HepG2 (cell line): ENCODE results near the gene CBFA2T2. TPM values are rescaled to one million over a fixed set of nuclear protein-coding genes. Genes with fewer than 3 reads are reported as not detected.

ENCODE experiments used
- ATAC-seq: fragments of 200-7000 bp; cut with Tn5 transposase; 3 replicates; pipeline ENCODE4 v1.9.1; 2020; ENCODE audit warnings: mild to moderate bottlenecking, moderate library complexity
- BruUV-seq: library from RNA; stranded (reverse); fragments of 400-500 nt; replicated peaks from 2 replicates; lab custom pipeline; 2021; lab: Mats Ljungman, UMichigan
- CTCF ChIA-PET: fragments of 300-600 bp; formaldehyde crosslinking; extraction: SDS; loops from one replicate; lab custom pipeline; 2021; ENCODE audit warnings: low total read pairs, inconsistent platforms, low intra/inter-chr PET ratio; lab: Yijun Ruan, JAX
- POLR2A ChIA-PET: fragments of 350-600 bp; sonication (Branson Sonifier 250); formaldehyde crosslinking; loops from one replicate; lab custom pipeline; 2020; ENCODE audit warnings: antibody characterized with exemption, inconsistent platforms; lab: Yijun Ruan, JAX
- DNase-seq: peaks from one replicate; pipeline ENCODE4 v3.0.0-alpha.2; 2015; ENCODE audit warnings: low spot score
- FAIRE-seq: peaks from 3 replicates; lab custom pipeline; 2011; peaks lifted over from hg19 to GRCh38; lab: Jason Lieb, UNC
- H2AFZ ChIP-seq: one replicate; pipeline ENCODE4 v1.6.1; 2011; ENCODE audit warnings: low read length, inconsistent platforms
- H3K27ac ChIP-seq: fragments of 300-600 bp; 3 replicates; pipeline ENCODE4 v1.8.0; 2011; ENCODE audit warnings: mixed run types, mild to moderate bottlenecking, mixed read lengths, low read length, inconsistent platforms; ENCODE audit not compliant: insufficient read depth; ENCODE audit errors: extremely low read length
- H3K27me3 ChIP-seq, 2 experiments: fragments of 200-600 bp in 1 of 2; 2 replicates in 1 of 2; 3 replicates in 1 of 2; pipeline versions ENCODE4 v1.6.0 to v1.8.0; 2011; ENCODE audit warnings: low read length in 2 of 2, mild to moderate bottlenecking in 2 of 2, moderate library complexity in 2 of 2, inconsistent platforms in 1 of 2; ENCODE audit not compliant: insufficient read depth in 2 of 2, control insufficient read depth in 1 of 2
- H3K36me3 ChIP-seq, 2 experiments: fragments of 200-600 bp in 1 of 2; replicated peaks in 1 of 2; 2 replicates in 1 of 2; 3 replicates in 1 of 2; pipeline versions ENCODE4 v1.5.1 to v1.8.0; 2011; ENCODE audit warnings: low read length in 2 of 2, inconsistent platforms in 1 of 2; ENCODE audit not compliant: insufficient read depth in 2 of 2, control insufficient read depth in 1 of 2
- H3K4me1 ChIP-seq: 2 replicates; pipeline ENCODE4 v1.5.1; 2012; ENCODE audit warnings: low read length, inconsistent platforms; ENCODE audit not compliant: insufficient read depth
- H3K4me2 ChIP-seq: 2 replicates; pipeline ENCODE4 v1.6.0; 2011; ENCODE audit warnings: low read depth, low read length, inconsistent platforms
- H3K4me3 ChIP-seq, 3 experiments: fragments of 200-600 bp in 1 of 3; sonication (generic), shearing (Covaris generic) in 1 of 3; replicated peaks in 1 of 3; 2 replicates each; pipeline ENCODE4 v1.5.1; 2011 to 2016; ENCODE audit warnings: low read length in 3 of 3, inconsistent platforms in 2 of 3, low read depth in 2 of 3, mild to moderate bottlenecking in 2 of 3, control low read depth in 1 of 3, mixed read lengths in 1 of 3; ENCODE audit not compliant: insufficient read depth in 1 of 3
- H3K79me2 ChIP-seq: one replicate; pipeline ENCODE4 v1.6.1; 2011; ENCODE audit warnings: low read length, inconsistent platforms; ENCODE audit not compliant: insufficient read depth
- H3K9ac ChIP-seq: 2 replicates; pipeline ENCODE4 v1.6.0; 2011; ENCODE audit warnings: mild to moderate bottlenecking, low read depth, low read length, inconsistent platforms; ENCODE audit not compliant: insufficient read depth
- H3K9me3 ChIP-seq: 2 replicates; pipeline ENCODE4 v1.5.1; 2012; ENCODE audit warnings: mild to moderate bottlenecking, low read length
- H4K20me1 ChIP-seq: 2 replicates; pipeline ENCODE4 v1.6.0; 2011; ENCODE audit warnings: inconsistent platforms, mild to moderate bottlenecking, low read length, moderate library complexity; ENCODE audit not compliant: insufficient read depth
- ARID5B ChIP-seq: IDR thresholded peaks from 2 replicates; pipeline ENCODE4 v1.4.0; 2020; ENCODE audit warnings: mild to moderate bottlenecking, missing genetic modification reagents
- CBX2 ChIP-seq, 2 experiments: fragments of 200-600 bp in 1 of 2; sonication (generic); formaldehyde crosslinking in 1 of 2; IDR thresholded peaks; 2 replicates each; pipeline versions ENCODE4 v1.7.0 to v1.8.1; 2018 to 2022; ENCODE audit warnings: low read depth in 2 of 2, low read length in 1 of 2, mild to moderate bottlenecking in 1 of 2, missing genetic modification reagents in 1 of 2
- HNF1B ChIP-seq: sonication (generic); formaldehyde crosslinking; IDR thresholded peaks from 2 replicates; pipeline ENCODE4 v1.5.1; 2020; ENCODE audit warnings: mild to moderate bottlenecking, moderate library complexity, missing genetic modification reagents
- HOXD1 ChIP-seq: sonication (generic); formaldehyde crosslinking; IDR thresholded peaks from 2 replicates; pipeline ENCODE4 v1.5.0; 2020; ENCODE audit warnings: missing genetic modification reagents
- KLF13 ChIP-seq: sonication (generic); formaldehyde crosslinking; IDR thresholded peaks from 2 replicates; pipeline ENCODE4 v1.4.0; 2020; ENCODE audit warnings: mild to moderate bottlenecking, missing genetic modification reagents
- RBM22 ChIP-seq: fragments of 200-400 bp; formaldehyde crosslinking; optimal IDR thresholded peaks from 2 replicates; pipeline ENCODE3; 2017; ENCODE audit warnings: mild to moderate bottlenecking, low read length, moderate library complexity
- SOX5 ChIP-seq: IDR thresholded peaks from 2 replicates; pipeline ENCODE4 v1.6.1; 2016; ENCODE audit warnings: borderline replicate concordance
- ZFP37 ChIP-seq: sonication (generic); formaldehyde crosslinking; IDR thresholded peaks from 2 replicates; pipeline ENCODE4 v1.4.0; 2020; ENCODE audit warnings: missing genetic modification reagents, borderline replicate concordance
- ZNF30 ChIP-seq: sonication (generic); formaldehyde crosslinking; IDR thresholded peaks from 2 replicates; pipeline ENCODE4 v1.5.0; 2020; ENCODE audit warnings: mild to moderate bottlenecking, missing genetic modification reagents
- ZNF431 ChIP-seq: sonication (generic); formaldehyde crosslinking; IDR thresholded peaks from 2 replicates; pipeline ENCODE4 v1.9.0; 2022; ENCODE audit warnings: missing genetic modification reagents, low read depth, mild to moderate bottlenecking, borderline replicate concordance
- ZNF468 ChIP-seq: sonication (generic); formaldehyde crosslinking; IDR thresholded peaks from 2 replicates; pipeline ENCODE4 v1.8.0; 2022; ENCODE audit warnings: mild to moderate bottlenecking, moderate library complexity, missing genetic modification reagents
- ZNF496 ChIP-seq: sonication (generic); formaldehyde crosslinking; IDR thresholded peaks from 2 replicates; pipeline ENCODE4 v1.8.1; 2023; ENCODE audit warnings: mild to moderate bottlenecking, moderate library complexity, missing genetic modification reagents; ENCODE audit not compliant: insufficient replicate concordance
- ZNF7 ChIP-seq: IDR thresholded peaks from 2 replicates; pipeline ENCODE4 v1.6.1; 2016; ENCODE audit warnings: missing biosample characterization, missing genetic modification reagents
- WGBS: methylation state at CpG from one replicate; pipeline ENCODE4 v1.1.6; 2017; ENCODE audit warnings: low lambda C conversion rate; 5-methylcytosine and 5-hydroxymethylcytosine counted together
- in situ Hi-C: cut with HindIII; loops from 2 replicates; pipeline ENCODE4 v1.10.0; 2017; ENCODE audit warnings: low pct_unique_long_range_greater_than_20kb; ENCODE audit not compliant: extremely low pct_ligation_motif_present
- intact Hi-C: fragments of 100-400 bp; cut with micrococcal nuclease; formaldehyde crosslinking; loops from one replicate; pipeline ENCODE4 v1.10.0; 2022; ENCODE audit not compliant: unreplicated experiment
- polyA plus RNA-seq, 8 experiments: library from polyadenylated mRNA; depleted of rRNA in 3 of 8; stranded (reverse) in 7 of 8; unstranded in 1 of 8; fragments of >200 nt; fragmentation: Illumina TruSeq in 4 of 8; extraction: Trizol in 4 of 8; gene quantifications; 2 replicates each; pipeline versions ENCODE4 v1.2.1 to v1.2.3, GENCODE V29; 2011 to 2016; ENCODE audit warnings: low read depth in 4 of 8, missing spikeins in 1 of 8, mixed read lengths in 1 of 8; ENCODE audit not compliant: insufficient read depth in 1 of 8
- total RNA-seq, 5 experiments: library from RNA; depleted of rRNA; stranded (reverse); fragments of >200 nt; fragmentation: Illumina TruSeq; extraction: Trizol; gene quantifications; 2 replicates each; pipeline ENCODE4 v1.2.3, GENCODE V29; 2016; ENCODE audit warnings: low read depth in 1 of 5

CBFA2T2 gene
- total and polyA plus RNA-seq, 2 of the 13 experiments (the other 11 are each of a cell fraction or from before 2014, with no cell fraction given): 6.3 to 21.2 TPM

- in situ Hi-C loops (no loop called here), intact Hi-C loops (no loop called here)
- Histone ChIP-seq H2AFZ (no peak overlapping the region), H3K9ac (no peak overlapping the region), H3K27ac (no peak overlapping the region), H3K9me3 (no peaks in the 10 kb centered on the region), H3K79me2 (peaks cover 45% of the 10 kb centered on the region), H3K36me3 (peaks cover 2 to 8% of the 10 kb centered on the region in 2 experiments; a peak in 2 of 5 replicates), H4K20me1 (no peaks in the 10 kb centered on the region; the same call in 1 of the 2 replicates), H3K4me2 (no peak overlapping the region), H3K4me3 (no peak overlapping the region), H3K27me3 (no peaks in the 10 kb centered on the region), H3K4me1 (peaks cover 28% of the 10 kb centered on the region)
- ChIA-PET CTCF (no interaction called here), POLR2A (interaction anchor here (1.4 to 1.9 kb wide), 3 partner anchors 8 to 32 kb away, joined by 3 to 7 read pairs (median 6); partner anchors contain the start of gene CBFA2T2)
- BruUV-seq: no TSS peak
- TF ChIP-seq ZNF431 (no peak), HNF1B (CRISPR knock-in tag) (no peak), ZNF496 (CRISPR knock-in tag) (no peak), ZNF468 (no peak), HOXD1 (no peak), RBM22 (no peak), ZFP37 (CRISPR knock-in tag) (no peak), SOX5 (CRISPR knock-in tag) (no peak), ZNF7 (CRISPR knock-in tag) (no peak), ARID5B (CRISPR knock-in tag) (no peak), KLF13 (CRISPR knock-in tag) (no peak), ZNF30 (CRISPR knock-in tag) (no peak), CBX2 (IDR thresholded peaks at IDR 0.05; ENCODE audit: low read depth, low read length) (no peak), CBX2 (CRISPR knock-in tag; IDR thresholded peaks at IDR 0.05; ENCODE audit: low read depth) (no peak)
- no peak for FAIRE-seq
- no peak for DNase-seq
- WGBS: 95% methylated on average over 1 of the region's 1 CpG
- no peak for ATAC-seq
These were observed 31.6 kb downstream of the CBFA2T2 start for GRCh38 chr20:33521461-33521860.
